HG03460 (cell line): ENCODE results near the gene MYO9A.
A peak's percentile ranks its signal among the peaks of the same experiment; 100 is the strongest.

Experiments used
- ATAC-seq: cut with Tn5 transposase; IDR thresholded peaks from one replicate; pipeline ENCODE4 v1.9.1; 2021; ENCODE audit not compliant: unreplicated experiment

MYO9A gene

GRCh38 chr15:72118017-72118978, at the start of gene MYO9A, which contains the start of gene SENP8:
Gene MYO9A, minus strand, starts transcription at chr15:72118150. Its CDS starts 71,587 bp downstream, at chr15:72046563.
Gene SENP8, plus strand, starts transcription at chr15:72118403. Its CDS starts 21,221 bp downstream, at chr15:72139624.
- ATAC-seq = peak; percentile 62

GRCh38 chr15:72167445-72167844, 49.5 kb upstream of the MYO9A start:
- ATAC-seq = no peak

GRCh38 chr15:72166716-72167417, 48.9 kb upstream of the MYO9A start:
- no peak for ATAC-seq

- ATAC-seq = no peak
These were observed 45.8 kb upstream of the MYO9A start for GRCh38 chr15:72163719-72164118.

- ATAC-seq = no peak
These were observed 44.6 kb upstream of the MYO9A start for GRCh38 chr15:72162569-72162968.

GRCh38 chr15:72161361-72162132, 43.6 kb upstream of the MYO9A start:
- ATAC-seq = no peak

- ATAC-seq = no peak
These were observed 42.8 kb upstream of the MYO9A start for GRCh38 chr15:72160696-72161245.

- no peak for ATAC-seq
These were observed 39.0 kb upstream of the MYO9A start for GRCh38 chr15:72156928-72157327.

- peak; percentile 83 for ATAC-seq
These were observed 38.0 kb upstream of the MYO9A start for GRCh38 chr15:72155635-72156616.

- no peak for ATAC-seq
These were observed 37.2 kb upstream of the MYO9A start for GRCh38 chr15:72155003-72155621.

GRCh38 chr15:72154316-72154715, 36.4 kb upstream of the MYO9A start:
- ATAC-seq = no peak

- no peak for ATAC-seq
These were observed 35.5 kb upstream of the MYO9A start for GRCh38 chr15:72153269-72154000.

- no peak for ATAC-seq
These were observed 29.5 kb upstream of the MYO9A start for GRCh38 chr15:72147418-72147817.

- no peak for ATAC-seq
These were observed 29.0 kb upstream of the MYO9A start for GRCh38 chr15:72146934-72147333.

- ATAC-seq = no peak
These were observed 28.3 kb upstream of the MYO9A start for GRCh38 chr15:72146221-72146620.

- ATAC-seq = peak; percentile 100
These were observed 23.5 kb upstream of the MYO9A start for GRCh38 chr15:72141171-72142084.

GRCh38 chr15:72140088-72140487, 22.1 kb upstream of the MYO9A start:
- no peak for ATAC-seq
